NCI-H2227 (cell line): ENCODE data around the gene DPH7.
"Not testable (repeated sequence)": the region's sequence is repeated elsewhere in the genome, so short reads cannot be mapped to it uniquely, and the experiment has no call there.

ENCODE experiments used
- DNase-seq: peaks from one replicate; lab custom pipeline; 2025; ENCODE audit not compliant: unreplicated experiment; lab: John Stamatoyannopoulos, UW

The DPH7 gene

GRCh38 chr9:137606734-137607138 is 28.0 kb upstream of the DPH7 start:
- no peak for DNase-seq

DNA sequence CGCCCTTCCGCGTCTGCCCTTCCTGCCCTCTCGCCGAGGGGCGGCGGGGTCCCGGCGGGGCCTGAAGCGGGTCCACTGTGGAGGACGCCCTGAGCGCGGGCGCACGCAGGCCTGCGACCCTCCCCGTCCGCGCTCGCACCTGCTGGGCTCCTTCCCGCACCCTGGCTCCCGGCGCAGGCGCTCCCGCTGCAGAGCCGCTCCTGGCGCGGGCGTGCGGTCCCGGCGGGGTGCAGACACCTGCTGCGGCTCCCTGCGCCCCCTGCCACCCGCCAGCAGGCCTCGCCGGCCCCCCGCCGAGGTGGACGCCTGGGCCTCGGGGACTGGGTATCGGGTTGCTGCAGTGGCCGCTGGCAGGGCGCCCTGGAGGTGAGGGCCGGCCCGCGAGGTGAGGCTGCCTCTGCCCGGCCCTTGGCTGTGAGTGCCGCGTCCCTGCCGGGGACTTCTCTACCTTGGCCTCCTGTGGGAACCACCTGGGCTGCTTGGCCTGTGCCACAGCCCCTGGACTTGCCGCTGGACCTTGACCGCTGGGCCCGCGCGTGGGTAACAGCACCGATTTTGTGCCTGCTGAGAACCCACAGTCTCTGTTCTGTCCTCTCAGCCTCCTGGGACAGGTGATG is 27.4 kb upstream of the DPH7 start:
- peak; percentile 40 for DNase-seq

DNA sequence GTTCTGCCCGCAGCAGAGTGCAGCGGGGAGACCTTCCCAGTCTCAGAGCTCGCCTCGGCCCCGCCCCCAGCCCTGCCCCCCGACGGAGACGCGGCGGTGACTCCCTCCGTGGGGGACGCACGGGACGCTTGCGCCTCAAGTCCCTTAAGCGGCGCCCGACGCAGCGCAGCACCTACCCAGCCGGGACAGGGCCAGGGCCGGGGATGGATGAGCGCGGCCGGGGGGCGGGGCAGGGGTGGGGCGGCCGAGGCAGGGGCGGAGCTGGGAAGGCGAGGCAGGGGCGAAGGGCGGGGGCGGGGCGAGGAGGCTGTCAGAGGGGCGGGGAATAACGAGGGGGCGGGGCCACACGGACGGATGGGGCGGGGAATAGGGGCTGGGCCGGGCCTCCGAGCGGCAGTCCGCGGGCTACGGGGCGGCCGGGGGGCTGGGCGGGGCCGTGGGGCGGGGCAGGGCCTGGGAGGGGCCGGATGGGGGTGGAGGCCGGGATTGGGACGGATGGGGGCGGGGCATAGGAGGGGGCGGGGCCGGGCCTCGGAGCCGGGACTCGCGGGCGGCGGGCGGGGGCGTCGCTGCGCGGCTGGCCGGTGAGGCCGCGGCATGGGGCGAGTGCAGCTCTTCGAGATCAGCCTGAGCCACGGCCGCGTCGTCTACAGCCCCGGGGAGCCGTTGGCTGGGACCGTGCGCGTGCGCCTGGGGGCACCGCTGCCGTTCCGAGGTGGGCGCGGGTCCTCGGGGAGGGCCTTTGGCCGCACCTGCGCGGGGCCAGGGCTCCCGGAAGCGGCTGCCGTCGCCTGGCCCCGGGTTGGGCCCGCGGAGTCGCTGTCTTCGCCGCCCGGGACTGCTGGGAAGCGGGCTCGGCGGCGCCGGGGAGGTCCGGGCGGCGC is 26.6 kb upstream of the DPH7 start, which contains the start of gene ARRDC1:
TSS of gene ARRDC1 (plus strand) at position 566 of the 884 bp plus-strand sequence. CDS start at position 598, 32 bp downstream.
- DNase-seq, result peak; percentile 89

DNA sequence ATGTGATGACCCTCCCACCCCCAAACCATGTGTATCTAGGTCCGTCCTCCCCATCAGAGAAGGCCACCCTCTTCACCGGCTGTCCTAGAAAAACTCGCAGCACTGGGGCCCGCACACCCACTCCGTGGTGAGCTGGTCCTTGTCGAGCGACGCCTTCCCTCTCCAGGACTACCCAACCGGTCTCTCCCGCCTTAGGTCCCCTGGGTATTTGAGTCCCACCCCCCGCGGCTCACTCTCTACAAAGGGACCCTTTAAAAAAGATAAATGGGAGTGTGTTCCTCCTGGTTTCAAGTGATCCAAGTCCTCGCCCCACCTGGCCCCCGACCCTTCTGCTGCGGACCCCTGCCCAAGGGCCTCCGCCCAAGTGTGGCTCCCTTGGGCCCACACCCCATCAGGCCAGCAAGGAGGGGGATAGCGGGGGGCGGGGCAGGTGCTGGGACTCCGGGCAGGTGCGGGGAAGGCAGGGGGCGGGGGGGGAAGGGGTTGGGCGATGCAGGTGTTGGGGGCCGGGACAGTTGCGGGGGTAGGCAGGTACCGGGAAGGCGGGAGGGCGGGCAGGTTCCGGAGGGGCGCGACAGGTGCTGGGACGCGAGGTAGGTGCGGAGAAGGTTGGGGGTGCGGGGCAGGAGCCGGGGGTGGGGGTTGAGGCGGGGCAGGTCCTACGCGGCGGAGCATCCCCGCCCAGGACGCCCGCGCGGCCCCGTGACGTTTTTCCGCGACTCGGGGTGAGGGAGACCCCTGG is 25.8 kb upstream of the DPH7 start:
- no peak for DNase-seq

DNA sequence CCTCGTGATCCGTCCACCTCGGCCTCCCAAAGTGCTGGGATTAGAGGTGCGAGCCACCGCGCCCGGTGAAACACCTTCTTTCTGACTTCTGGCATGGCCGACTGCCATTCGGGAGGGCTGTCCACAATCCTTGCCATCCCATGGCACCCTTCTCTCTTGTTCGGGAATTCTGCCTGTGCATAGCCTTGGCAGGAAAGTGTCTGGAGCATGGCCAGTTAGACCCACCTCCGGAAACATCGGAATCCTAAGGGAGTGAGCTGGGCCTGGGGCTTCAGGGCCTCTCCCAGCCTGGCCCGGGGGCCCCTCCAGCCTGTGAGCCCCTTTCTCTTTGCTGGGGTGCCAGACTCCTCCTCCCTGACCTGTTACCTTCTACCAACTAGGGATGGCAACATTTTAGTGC is 25.2 kb upstream of the DPH7 start:
- DNase-seq, result no peak

DNA sequence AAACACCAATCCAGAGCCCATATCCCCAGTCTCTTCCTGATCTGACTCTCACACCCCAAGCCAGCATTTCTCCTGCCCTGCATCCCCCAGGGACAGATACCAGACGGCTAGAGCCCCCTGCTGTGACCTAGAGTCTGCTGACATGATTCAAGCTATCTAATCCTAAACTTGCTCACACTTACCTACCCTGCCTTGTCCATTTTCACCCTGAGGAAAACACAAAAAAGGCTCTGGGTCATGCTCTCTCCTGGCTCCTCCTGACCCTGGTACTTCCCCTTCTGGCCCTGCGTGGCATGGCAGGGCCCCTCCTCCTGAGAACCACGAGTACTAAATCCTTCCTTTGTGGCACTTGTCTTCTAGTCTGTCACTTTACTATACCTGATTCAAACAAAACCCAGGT is 23.9 kb upstream of the DPH7 start:
- no peak for DNase-seq

DNA sequence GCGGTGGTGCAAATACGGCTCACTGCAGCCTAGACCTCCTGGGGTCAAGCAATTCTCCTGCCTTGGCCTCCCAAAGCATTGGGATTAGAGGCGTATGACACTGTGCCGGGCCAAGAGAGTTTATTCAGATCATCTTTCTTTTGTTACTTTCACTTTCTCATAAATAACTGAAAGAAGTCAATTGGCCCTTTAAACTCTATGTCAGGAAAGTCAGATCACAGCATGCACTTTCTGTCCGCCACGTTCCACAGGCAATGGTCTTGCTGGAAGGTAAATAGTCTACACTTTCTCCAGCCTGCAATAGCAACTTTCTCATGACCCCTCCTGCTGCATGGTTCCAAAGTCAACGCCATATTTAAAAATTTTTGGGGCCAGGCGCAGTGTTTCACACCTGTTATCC is 20.2 kb upstream of the DPH7 start:
- DNase-seq, result no peak

GRCh38 chr9:137596577-137596976 is 17.9 kb upstream of the DPH7 start:
- not testable (repeated sequence) for DNase-seq

DNA sequence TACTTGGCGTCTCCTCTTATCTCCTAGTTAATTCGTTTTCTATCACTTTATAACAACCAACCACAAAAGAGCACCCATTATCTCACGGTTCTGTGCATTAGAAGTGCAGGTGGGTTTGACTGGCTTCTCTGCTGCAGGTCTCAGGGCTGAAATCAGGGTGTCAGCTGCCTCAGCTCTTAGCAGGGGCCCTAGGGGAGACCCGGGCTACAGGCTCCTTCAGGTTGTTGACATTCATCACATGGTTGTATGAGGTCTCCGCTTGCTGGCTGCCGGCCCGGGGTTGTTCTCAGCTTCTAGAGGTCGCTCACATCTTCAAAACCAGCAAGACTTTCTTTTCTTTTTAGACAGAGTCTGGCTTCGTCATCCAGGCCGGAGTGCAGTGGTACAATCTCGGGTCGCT is 14.5 kb upstream of the DPH7 start:
- no peak for DNase-seq

DNA sequence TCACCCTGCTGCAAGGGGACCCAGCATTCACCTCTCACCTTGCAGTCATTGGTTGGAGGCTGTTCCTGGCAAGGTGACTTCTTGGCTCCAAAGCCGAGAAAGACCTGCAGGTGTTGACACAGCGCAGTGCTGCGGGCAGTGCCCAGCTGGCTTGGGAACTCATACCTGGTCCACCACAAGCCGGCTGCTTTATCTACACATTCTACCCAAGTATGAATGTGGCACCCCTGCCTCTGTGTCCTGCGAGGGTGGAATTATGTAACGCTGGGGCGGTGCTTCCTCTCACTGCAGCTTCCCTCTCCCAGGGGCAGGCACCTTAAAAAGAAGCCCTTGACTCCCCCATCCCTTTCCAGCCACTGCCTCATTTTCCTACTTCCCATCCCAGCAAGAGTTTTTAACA is 14.0 kb upstream of the DPH7 start:
- no peak for DNase-seq

DNA sequence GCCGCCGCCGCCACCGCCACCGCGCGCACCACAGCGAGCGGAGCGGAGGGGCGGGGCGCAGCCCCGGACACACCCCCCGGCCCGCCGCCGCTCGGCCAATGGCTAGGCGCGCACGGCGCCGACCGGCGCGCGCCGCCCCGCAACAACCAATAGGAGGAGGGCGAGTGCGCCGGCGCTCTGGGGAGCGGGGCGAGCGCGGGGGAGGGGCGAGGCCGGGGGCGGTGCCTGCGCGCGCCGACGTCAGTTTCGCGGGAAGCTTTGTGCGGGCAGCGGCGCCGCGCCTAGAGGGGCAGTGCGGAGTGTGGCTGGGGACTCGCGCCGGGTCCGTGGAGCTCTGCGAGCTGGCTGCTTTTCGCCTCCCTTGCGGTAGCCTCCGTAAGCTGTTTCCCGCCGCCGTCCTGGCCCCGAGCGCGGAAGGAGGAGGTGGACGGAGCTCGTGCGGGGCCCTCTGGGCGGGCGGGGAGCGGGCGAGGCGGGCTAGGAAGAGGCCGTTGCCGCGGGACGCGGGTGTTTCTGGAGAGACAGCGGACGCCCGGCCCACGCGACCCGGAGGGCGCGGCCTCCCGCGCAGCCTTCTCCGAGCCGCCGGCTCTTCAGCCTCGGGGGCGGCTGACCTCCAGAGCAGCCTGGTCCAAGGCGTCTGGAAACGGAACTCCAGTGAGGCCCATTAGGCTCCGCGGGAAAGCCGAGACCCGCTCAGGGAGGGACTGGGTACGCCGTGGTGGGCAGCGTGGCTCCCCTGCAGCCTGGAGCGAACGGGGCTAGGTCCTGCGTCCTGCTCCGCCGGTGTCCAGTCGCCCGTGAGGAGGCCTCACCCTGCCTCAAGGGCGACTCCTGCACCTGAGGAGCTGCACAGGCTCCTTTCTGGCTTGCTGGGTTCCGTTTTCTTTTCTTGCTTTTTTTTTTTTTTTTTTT is 12.0 kb upstream of the DPH7 start, which contains the start of gene ZMYND19:
TSS of gene ZMYND19 (minus strand) at position 44 of the 915 bp plus-strand sequence. CDS start 249 bp downstream, outside the sequence.
- peak; percentile 89 for DNase-seq

DNA sequence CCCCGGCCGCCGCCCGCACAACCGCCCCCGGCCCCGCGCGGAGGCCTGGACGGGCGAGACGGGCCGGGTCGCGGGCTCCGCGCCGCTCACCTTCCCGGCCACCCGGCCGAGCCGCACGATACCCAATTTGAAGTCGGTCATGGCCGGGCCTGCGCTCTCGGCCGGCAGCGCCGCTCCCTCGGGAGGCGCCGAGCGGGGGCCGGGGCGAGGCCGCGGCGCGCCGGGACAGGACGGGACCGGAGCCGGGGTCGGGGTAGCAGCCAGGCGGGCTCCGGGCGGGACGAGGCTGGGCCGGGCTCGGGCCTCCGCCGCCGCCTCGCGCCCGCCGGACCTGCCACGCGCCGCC is 11.4 kb upstream of the DPH7 start:
- no peak for DNase-seq

DNA sequence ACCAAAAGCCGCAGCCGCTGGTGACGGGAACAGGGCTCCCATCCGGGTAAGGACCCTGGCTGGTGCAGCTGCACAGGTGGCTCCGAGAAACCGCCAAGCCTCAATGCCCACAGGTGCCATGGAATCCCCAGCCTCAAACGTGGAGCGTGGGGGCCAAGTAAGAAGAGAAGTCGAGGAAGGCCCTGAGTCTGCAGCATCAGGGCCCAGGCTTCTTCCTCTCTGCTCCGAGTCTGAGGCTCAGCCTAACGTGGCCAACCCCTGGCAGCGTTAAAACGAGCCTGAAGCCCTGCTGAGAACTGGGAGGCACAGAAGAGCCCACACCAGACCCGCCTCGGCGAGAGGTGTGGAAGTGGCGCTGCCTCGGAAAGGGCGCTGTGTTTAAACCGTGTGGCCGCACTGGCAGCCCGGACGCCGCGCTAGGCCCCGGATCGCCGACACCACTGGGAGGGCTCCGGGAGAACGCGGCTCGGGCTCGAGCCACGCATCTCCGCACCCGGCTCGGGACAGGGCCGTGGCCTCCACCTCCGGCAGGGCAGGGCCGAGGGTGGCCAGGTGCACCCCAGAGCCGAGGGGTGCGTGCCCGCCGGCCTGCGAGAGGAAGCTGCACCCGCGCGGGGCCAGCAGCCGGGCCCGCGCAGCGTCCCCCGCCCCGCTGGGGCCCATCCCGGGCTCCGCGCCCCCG is 10.9 kb upstream of the DPH7 start:
- no peak for DNase-seq

- no peak for DNase-seq
These were observed 10.2 kb upstream of the DPH7 start for GRCh38 chr9:137588891-137589290.

GRCh38 chr9:137588311-137588710 is 9.6 kb upstream of the DPH7 start:
- DNase-seq, result no peak

- DNase-seq, result no peak
These were observed 8.1 kb upstream of the DPH7 start for GRCh38 chr9:137586854-137587253.

- no peak for DNase-seq
These were observed 5.2 kb upstream of the DPH7 start for GRCh38 chr9:137583957-137584356.

GRCh38 chr9:137583347-137583746 is 4.6 kb upstream of the DPH7 start:
- DNase-seq, result no peak

GRCh38 chr9:137582286-137582860 is 3.6 kb upstream of the DPH7 start:
- DNase-seq, result no peak
